Inflammatory macrophage treated with lipopolysaccharide for 4 hours (primary cell): ENCODE measurements around the gene CHD2.

Experiments
- DNase-seq: peaks from one replicate; pipeline ENCODE4 v3.0.0-alpha.2; 2020

CHD2 gene

GRCh38 chr15:93072411-93073394 is 172.6 kb downstream of the CHD2 start:
- no peak for DNase-seq

- no peak for DNase-seq
Observed at GRCh38 chr15:93073465-93073952, 173.4 kb downstream of the CHD2 start.

GRCh38 chr15:93074599-93074998 is 174.5 kb downstream of the CHD2 start:
- DNase-seq = no peak

GRCh38 chr15:93076217-93076616 is 176.1 kb downstream of the CHD2 start:
- DNase-seq = no peak

GRCh38 chr15:93076875-93077274 is 176.8 kb downstream of the CHD2 start:
- DNase-seq = no peak
